ENCODE results near the gene HIVEP1.

DNA sequence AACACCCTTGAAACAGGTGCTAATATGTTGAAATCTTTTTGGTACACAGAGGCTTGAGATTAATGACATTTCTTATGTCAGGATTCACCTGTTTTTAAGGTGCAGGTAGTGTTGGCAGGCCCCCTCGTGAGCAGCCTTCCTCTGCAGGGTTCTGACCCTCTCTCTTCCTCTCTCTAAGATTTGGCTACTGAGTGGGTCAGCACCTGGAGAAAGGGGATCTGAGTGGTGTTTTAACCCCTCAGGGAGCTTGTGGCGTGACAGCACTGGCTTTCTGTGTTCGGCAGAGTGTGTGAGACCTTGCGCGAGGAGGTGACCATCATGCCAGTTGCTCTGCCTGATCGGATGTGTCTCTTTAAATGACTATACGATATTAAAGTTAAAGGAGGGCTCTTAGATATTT lies 37.1 kb downstream of the HIVEP1 start:
- TF ChIP-seq, protein P1, sequence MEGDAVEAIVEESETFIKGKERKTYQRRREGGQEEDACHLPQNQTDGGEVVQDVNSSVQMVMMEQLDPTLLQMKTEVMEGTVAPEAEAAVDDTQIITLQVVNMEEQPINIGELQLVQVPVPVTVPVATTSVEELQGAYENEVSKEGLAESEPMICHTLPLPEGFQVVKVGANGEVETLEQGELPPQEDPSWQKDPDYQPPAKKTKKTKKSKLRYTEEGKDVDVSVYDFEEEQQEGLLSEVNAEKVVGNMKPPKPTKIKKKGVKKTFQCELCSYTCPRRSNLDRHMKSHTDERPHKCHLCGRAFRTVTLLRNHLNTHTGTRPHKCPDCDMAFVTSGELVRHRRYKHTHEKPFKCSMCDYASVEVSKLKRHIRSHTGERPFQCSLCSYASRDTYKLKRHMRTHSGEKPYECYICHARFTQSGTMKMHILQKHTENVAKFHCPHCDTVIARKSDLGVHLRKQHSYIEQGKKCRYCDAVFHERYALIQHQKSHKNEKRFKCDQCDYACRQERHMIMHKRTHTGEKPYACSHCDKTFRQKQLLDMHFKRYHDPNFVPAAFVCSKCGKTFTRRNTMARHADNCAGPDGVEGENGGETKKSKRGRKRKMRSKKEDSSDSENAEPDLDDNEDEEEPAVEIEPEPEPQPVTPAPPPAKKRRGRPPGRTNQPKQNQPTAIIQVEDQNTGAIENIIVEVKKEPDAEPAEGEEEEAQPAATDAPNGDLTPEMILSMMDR (IDR thresholded peaks at IDR 0.05) = no peak
- TF ChIP-seq POLR2AphosphoS5 (IDR thresholded peaks at IDR 0.05) = no peak
